HG03469 (cell line): ENCODE measurements around the gene CCDC17.
A peak's percentile ranks its signal among the peaks of the same experiment; 100 is the strongest.

Experiments used
- ATAC-seq: cut with Tn5 transposase; IDR thresholded peaks from one replicate; pipeline ENCODE4 v1.9.1; 2021; ENCODE audit warnings: mild to moderate bottlenecking, moderate library complexity, moderate number of reproducible peaks; ENCODE audit not compliant: unreplicated experiment

Gene CCDC17

GRCh38 chr1:45584351-45585109 is 39.3 kb downstream of the CCDC17 start:
- no peak for ATAC-seq

GRCh38 chr1:45583666-45584350 is 40.0 kb downstream of the CCDC17 start, which contains the start of gene NASP:
TSS of gene NASP (plus strand) at chr1:45584041. CDS start at chr1:45584147, 106 bp downstream.
- peak; percentile 20 for ATAC-seq

- peak; percentile 72 for ATAC-seq
Observed at GRCh38 chr1:45583264-45583665, 40.6 kb downstream of the CCDC17 start.

GRCh38 chr1:45574105-45574626 is 49.7 kb downstream of the CCDC17 start:
- ATAC-seq, result no peak

GRCh38 chr1:45573231-45573804 is 50.5 kb downstream of the CCDC17 start:
- no peak for ATAC-seq

- no peak for ATAC-seq
Observed at GRCh38 chr1:45570631-45571030, 53.2 kb downstream of the CCDC17 start.
